Erythroblast (primary cell): ENCODE measurements around the gene PLEKHN1.
"Not testable (repeated sequence)": the region's sequence is repeated elsewhere in the genome, so short reads cannot be mapped to it uniquely, and the experiment has no call there.

ENCODE experiments used
- GATA1 ChIP-seq: IDR thresholded peaks from 2 replicates; pipeline ENCODE4 v1.6.1; 2011; ENCODE audit warnings: low read depth, mild to moderate bottlenecking, control low read depth, low read length, moderate library complexity
- POLR2A ChIP-seq: IDR thresholded peaks from 2 replicates; pipeline ENCODE4 v1.6.1; 2011; ENCODE audit warnings: mild to moderate bottlenecking, low read length

DNA sequence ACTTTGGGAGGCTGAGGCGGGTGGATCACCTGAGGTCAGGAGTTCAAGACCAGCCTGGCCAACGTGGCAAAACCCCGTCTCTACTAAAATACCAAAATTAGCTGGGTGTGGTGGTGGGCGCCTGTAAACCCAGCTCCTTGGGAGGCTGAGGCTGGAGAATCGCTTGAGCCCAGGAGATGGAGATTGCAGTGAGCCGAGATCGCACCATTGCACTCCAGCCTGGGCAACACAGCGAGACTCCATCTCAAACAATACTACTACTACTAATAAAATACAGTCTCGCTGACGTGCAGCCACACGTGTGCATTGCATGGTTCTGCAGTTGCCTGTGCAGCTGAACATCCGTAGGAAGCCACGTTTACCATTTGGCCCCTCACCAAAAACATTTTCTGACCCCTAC lies 19.5 kb upstream of the PLEKHN1 start:
- TF ChIP-seq POLR2A, GATA1: not testable (repeated sequence)
